ENCODE data around the gene SERPINC1. TPM values are rescaled to one million over a fixed set of nuclear protein-coding genes. Genes with fewer than 3 reads are reported as not detected.
"Not testable (repeated sequence)": the region's sequence is repeated elsewhere in the genome, so short reads cannot be mapped to it uniquely, and the experiment has no call there.

The SERPINC1 gene
- total RNA-seq, 4 donors from 2014 or later, result not detected

GRCh38 chr1:173861731-173862145 lies 55.4 kb downstream of the SERPINC1 start:
- Histone ChIP-seq H3K27me3 (no peaks in the 10 kb centered on the region), H3K9me3 (no peaks in the 10 kb centered on the region), H3K4me3 (no peak overlapping the region), H3K36me3 (peaks cover 0 to 70% (median 0%) of the 10 kb centered on the region in 3 donors), H3K4me1 (peaks cover 0 to 15% (median 3%) of the 10 kb centered on the region in 4 donors), H3K27ac (no peak overlapping the region)
- no peak for DNase-seq
- TF ChIP-seq, protein P1, sequence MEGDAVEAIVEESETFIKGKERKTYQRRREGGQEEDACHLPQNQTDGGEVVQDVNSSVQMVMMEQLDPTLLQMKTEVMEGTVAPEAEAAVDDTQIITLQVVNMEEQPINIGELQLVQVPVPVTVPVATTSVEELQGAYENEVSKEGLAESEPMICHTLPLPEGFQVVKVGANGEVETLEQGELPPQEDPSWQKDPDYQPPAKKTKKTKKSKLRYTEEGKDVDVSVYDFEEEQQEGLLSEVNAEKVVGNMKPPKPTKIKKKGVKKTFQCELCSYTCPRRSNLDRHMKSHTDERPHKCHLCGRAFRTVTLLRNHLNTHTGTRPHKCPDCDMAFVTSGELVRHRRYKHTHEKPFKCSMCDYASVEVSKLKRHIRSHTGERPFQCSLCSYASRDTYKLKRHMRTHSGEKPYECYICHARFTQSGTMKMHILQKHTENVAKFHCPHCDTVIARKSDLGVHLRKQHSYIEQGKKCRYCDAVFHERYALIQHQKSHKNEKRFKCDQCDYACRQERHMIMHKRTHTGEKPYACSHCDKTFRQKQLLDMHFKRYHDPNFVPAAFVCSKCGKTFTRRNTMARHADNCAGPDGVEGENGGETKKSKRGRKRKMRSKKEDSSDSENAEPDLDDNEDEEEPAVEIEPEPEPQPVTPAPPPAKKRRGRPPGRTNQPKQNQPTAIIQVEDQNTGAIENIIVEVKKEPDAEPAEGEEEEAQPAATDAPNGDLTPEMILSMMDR (IDR thresholded peaks at IDR 0.05), result no peak
- TF ChIP-seq POLR2A (IDR thresholded peaks at IDR 0.05), result no peak

- Histone ChIP-seq H3K4me1 (no peaks in the 10 kb centered on the region), H3K36me3 (peaks cover 0 to 79% (median 0%) of the 10 kb centered on the region in 3 donors), H3K27ac (no peak overlapping the region), H3K9me3 (no peaks in the 10 kb centered on the region), H3K27me3 (no peaks in the 10 kb centered on the region), H3K4me3 (no peak overlapping the region)
- TF ChIP-seq, protein P1 (IDR thresholded peaks at IDR 0.05), result no peak
- TF ChIP-seq POLR2A (IDR thresholded peaks at IDR 0.05), result no peak
- no peak for DNase-seq
Observed at GRCh38 chr1:173860065-173860464, 57.1 kb downstream of the SERPINC1 start.

- not testable (repeated sequence) for H3K9me3 ChIP-seq, H3K4me3 ChIP-seq, H3K27me3 ChIP-seq, DNase-seq, H3K27ac ChIP-seq, H3K4me1 ChIP-seq
- H3K36me3 ChIP-seq, result peaks cover 0 to 76% (median 0%) of the 10 kb centered on the region in 3 donors
Observed at GRCh38 chr1:173859547-173859946, 57.6 kb downstream of the SERPINC1 start.

DNA sequence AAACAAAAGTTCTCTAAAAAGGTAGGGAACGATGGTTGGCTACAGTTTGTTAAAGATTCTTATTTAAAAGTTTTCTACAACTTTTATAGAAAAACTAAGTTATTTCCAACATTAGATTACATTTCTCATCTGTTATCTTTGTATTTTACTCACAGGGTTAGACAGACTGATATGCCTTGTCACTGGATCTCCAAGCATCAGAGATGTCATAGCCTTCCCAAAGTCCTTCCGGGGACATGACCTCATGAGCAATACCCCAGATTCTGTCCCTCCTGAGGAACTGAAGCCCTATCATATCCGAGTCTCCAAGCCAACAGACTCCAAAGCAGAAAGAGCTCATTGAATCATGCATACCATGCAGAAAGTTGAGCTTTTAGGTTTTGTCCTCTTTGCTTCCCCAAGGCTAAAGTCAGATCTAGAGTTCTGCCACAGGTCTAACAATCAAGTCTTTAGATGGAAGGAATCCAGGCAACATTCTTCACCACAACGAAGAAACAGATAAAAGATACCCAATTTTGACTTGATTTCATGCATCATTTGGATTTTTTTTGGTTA lies 59.7 kb downstream of the SERPINC1 start:
- TF ChIP-seq, protein P1 (IDR thresholded peaks at IDR 0.05), result no peak
- no peak for TF ChIP-seq POLR2A (IDR thresholded peaks at IDR 0.05)
- H3K36me3 ChIP-seq, result peaks cover 0 to 72% (median 0%) of the 10 kb centered on the region in 3 donors

GRCh38 chr1:173856903-173857302 lies 60.2 kb downstream of the SERPINC1 start:
- TF ChIP-seq, protein P1 (IDR thresholded peaks at IDR 0.05), result no peak
- TF ChIP-seq POLR2A (IDR thresholded peaks at IDR 0.05), result no peak
- no peaks in the 10 kb centered on the region for H3K9me3 ChIP-seq
- no peak for DNase-seq
- H3K27me3 ChIP-seq, result no peaks in the 10 kb centered on the region
- H3K36me3 ChIP-seq, result peaks cover 0 to 70% (median 0%) of the 10 kb centered on the region in 3 donors
- H3K4me3 ChIP-seq, result no peak overlapping the region
- no peaks in the 10 kb centered on the region for H3K4me1 ChIP-seq
- no peak overlapping the region for H3K27ac ChIP-seq

More for the DNA sequence above, 59.7 kb downstream of the SERPINC1 start:
- Histone ChIP-seq H3K27ac (no peak overlapping the region), H3K4me1 (no peaks in the 10 kb centered on the region), H3K4me3 (no peak overlapping the region), H3K9me3 (no peaks in the 10 kb centered on the region), H3K27me3 (no peaks in the 10 kb centered on the region)
- DNase-seq, result no peak

DNA sequence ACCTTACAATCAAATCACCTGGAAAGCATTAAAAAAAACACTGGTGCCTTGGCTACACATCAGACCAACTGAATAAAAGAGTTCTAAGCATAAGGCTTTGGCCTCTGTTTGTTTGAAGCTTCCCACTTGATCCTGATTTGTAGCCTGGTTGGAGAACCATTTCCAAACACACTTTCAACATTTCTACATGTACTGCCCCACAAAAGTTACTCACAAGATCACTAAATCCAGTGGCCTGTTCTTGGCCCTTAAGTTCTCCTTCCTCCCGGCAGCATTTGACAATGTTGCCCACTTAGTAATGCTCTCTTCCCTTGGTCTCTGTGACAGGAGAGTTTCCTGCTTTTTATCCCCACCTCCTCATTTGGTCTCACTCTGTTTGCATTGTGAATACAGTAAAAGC lies 61.1 kb downstream of the SERPINC1 start:
- no peaks in the 10 kb centered on the region for H3K27me3 ChIP-seq
- no peak overlapping the region for H3K4me3 ChIP-seq
- peaks cover 0 to 79% (median 0%) of the 10 kb centered on the region in 3 donors for H3K36me3 ChIP-seq

More for the DNA sequence above, 61.1 kb downstream of the SERPINC1 start:
- Histone ChIP-seq H3K9me3 (no peaks in the 10 kb centered on the region), H3K4me1 (no peaks in the 10 kb centered on the region), H3K27ac (no peak overlapping the region)
- no peak for DNase-seq
- no peak for TF ChIP-seq POLR2A (IDR thresholded peaks at IDR 0.05)
- TF ChIP-seq, protein P1 (IDR thresholded peaks at IDR 0.05), result no peak

Small RNA genes lying within 50 kb of the gene (small RNA-seq; reads per million reads assigned to genes)
- gene RNA5SP67, result 0 to 0.06 reads per million in 2 donors

Other genes with a start within 250 kb of the SERPINC1 start
- gene ANKRD45, start 247.5 kb downstream of the SERPINC1 start, total RNA-seq, result not detected
- 10 to 100 TPM; 24.8 to 38.5 (median 33.6) TPM for gene KLHL20, start 202.3 kb downstream of the SERPINC1 start, total RNA-seq
- gene DARS2, start 92.7 kb downstream of the SERPINC1 start, total RNA-seq, result 10 to 100 TPM; 10.3 to 35.5 (median 16.6) TPM
- 10 to 100 TPM in 1 of 4 donors, 1 to 10 TPM in 2, under 1 TPM in 1; 0.66 to 19.8 (median 3.9) TPM for gene CENPL, start 92.4 kb downstream of the SERPINC1 start, total RNA-seq
- gene GAS5, start 49.3 kb downstream of the SERPINC1 start, total RNA-seq, result 100 to 1,000 TPM in 3 of 4 donors, 10 to 100 TPM in 1; 95.6 to 270 (median 193) TPM
- 10 to 100 TPM in 2 of 4 donors, 1 to 10 TPM in 2; 6.3 to 30.5 (median 10.2) TPM for gene ZBTB37, start 48.9 kb downstream of the SERPINC1 start, total RNA-seq
- 10 to 100 TPM; 26.2 to 37.3 (median 31.1) TPM for gene RC3H1, start 105.0 kb upstream of the SERPINC1 start, total RNA-seq
- gene RABGAP1L, start 242.2 kb upstream of the SERPINC1 start, total RNA-seq, result 100 to 1,000 TPM; 170 to 282 (median 182) TPM